HG03175 (cell line): ENCODE data around the gene TANGO2.

Source experiments
- ATAC-seq: cut with Tn5 transposase; IDR thresholded peaks from one replicate; pipeline ENCODE4 v1.9.1; 2021; ENCODE audit warnings: mild to moderate bottlenecking, moderate library complexity; ENCODE audit not compliant: unreplicated experiment

Gene TANGO2

GRCh38 chr22:20113551-20114310 is 92.8 kb downstream of the TANGO2 start:
- no peak for ATAC-seq

GRCh38 chr22:20114506-20115475 is 93.9 kb downstream of the TANGO2 start:
- ATAC-seq, result no peak

GRCh38 chr22:20115691-20116375 is 94.9 kb downstream of the TANGO2 start, which contains the start of gene RANBP1:
Gene RANBP1, plus strand, starts transcription at chr22:20116104. Its CDS starts 81 bp downstream, at chr22:20116185.
- ATAC-seq, result no peak

- no peak for ATAC-seq
Measured at GRCh38 chr22:20116376-20116950, 95.6 kb downstream of the TANGO2 start.
